GM18907 (cell line): ENCODE data around the gene LHFPL3.

Experiments
- ATAC-seq: cut with Tn5 transposase; IDR thresholded peaks from one replicate; pipeline ENCODE4 v1.9.1; 2021; ENCODE audit warnings: mild to moderate bottlenecking, moderate library complexity; ENCODE audit not compliant: unreplicated experiment

Gene LHFPL3

GRCh38 chr7:104367926-104368325 is 39.5 kb downstream of the LHFPL3 start:
- no peak for ATAC-seq

GRCh38 chr7:104371216-104371979 is 43.0 kb downstream of the LHFPL3 start:
- ATAC-seq: no peak

- ATAC-seq: no peak
Measured at GRCh38 chr7:104371980-104372357, 43.6 kb downstream of the LHFPL3 start.

- no peak for ATAC-seq
Measured at GRCh38 chr7:104382616-104383015, 54.2 kb downstream of the LHFPL3 start.

- ATAC-seq: no peak
Measured at GRCh38 chr7:104386943-104387342, 58.5 kb downstream of the LHFPL3 start.

- no peak for ATAC-seq
Measured at GRCh38 chr7:104388222-104388621, 59.8 kb downstream of the LHFPL3 start.

GRCh38 chr7:104395162-104395561 is 66.8 kb downstream of the LHFPL3 start:
- no peak for ATAC-seq

GRCh38 chr7:104397442-104397841 is 69.0 kb downstream of the LHFPL3 start:
- no peak for ATAC-seq

- no peak for ATAC-seq
Measured at GRCh38 chr7:104408371-104408770, 80.0 kb downstream of the LHFPL3 start.

- no peak for ATAC-seq
Measured at GRCh38 chr7:104410742-104411141, 82.3 kb downstream of the LHFPL3 start.

GRCh38 chr7:104412911-104413310 is 84.5 kb downstream of the LHFPL3 start:
- no peak for ATAC-seq

- ATAC-seq: no peak
Measured at GRCh38 chr7:104414216-104414615, 85.8 kb downstream of the LHFPL3 start.

GRCh38 chr7:104415700-104416099 is 87.3 kb downstream of the LHFPL3 start:
- no peak for ATAC-seq

GRCh38 chr7:104416866-104417393 is 88.5 kb downstream of the LHFPL3 start:
- ATAC-seq: no peak

- ATAC-seq: no peak
Measured at GRCh38 chr7:104431930-104432329, 103.5 kb downstream of the LHFPL3 start.

GRCh38 chr7:104434129-104434528 is 105.7 kb downstream of the LHFPL3 start:
- ATAC-seq: no peak

- no peak for ATAC-seq
Measured at GRCh38 chr7:104442481-104442880, 114.1 kb downstream of the LHFPL3 start.

GRCh38 chr7:104444017-104444416 is 115.6 kb downstream of the LHFPL3 start:
- ATAC-seq: no peak

- no peak for ATAC-seq
Measured at GRCh38 chr7:104445393-104445792, 117.0 kb downstream of the LHFPL3 start.

- ATAC-seq: no peak
Measured at GRCh38 chr7:104450861-104451260, 122.5 kb downstream of the LHFPL3 start.

- ATAC-seq: no peak
Measured at GRCh38 chr7:104453190-104453589, 124.8 kb downstream of the LHFPL3 start.

- ATAC-seq: no peak
Measured at GRCh38 chr7:104458875-104459274, 130.5 kb downstream of the LHFPL3 start.
